Muscle of back (tissue), 11 donors: Measurements from ENCODE around the gene GID4. TPM values are rescaled to one million over a fixed set of nuclear protein-coding genes. Genes with fewer than 3 reads are reported as not detected.

ENCODE experiments used
- DNase-seq, 3 donors: peaks; one replicate each; pipeline versions ENCODE4 v3.0.0 to v3.0.0-alpha.2; 2013
- polyA plus RNA-seq, 10 donors: library from polyadenylated mRNA; unstranded; fragments of 120-200 nt; gene quantifications; one replicate each; pipeline ENCODE4 v1.2.1, GENCODE V29; 2013; ENCODE audit not compliant: insufficient read length in 10 of 10

The GID4 gene
- polyA plus RNA-seq, 10 donors, result 9.9 to 13.9 (median 11.5) TPM

- no peak for DNase-seq
These were observed 60.3 kb downstream of the GID4 start for GRCh38 chr17:18099516-18099915.

DNA sequence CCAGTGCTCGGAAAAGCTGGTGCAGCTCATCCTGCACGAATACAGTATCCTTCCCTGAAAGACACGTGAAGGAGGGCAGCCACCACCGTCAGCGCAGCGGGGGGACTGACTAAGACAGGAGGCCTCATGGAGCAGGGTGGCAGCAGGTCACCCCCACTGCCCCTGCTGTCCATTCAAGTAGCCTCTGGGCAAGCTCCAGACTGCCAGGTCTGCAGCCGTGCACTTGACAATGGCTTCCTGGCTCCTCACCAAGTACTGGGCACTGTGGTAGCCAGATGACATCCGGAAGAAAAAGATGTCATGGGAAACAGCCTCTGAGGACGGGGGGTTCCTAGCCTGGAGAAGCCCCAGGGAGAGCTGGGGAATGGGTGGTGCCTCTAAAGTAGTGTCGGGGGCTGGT lies 61.4 kb downstream of the GID4 start:
- no peak for DNase-seq

DNA sequence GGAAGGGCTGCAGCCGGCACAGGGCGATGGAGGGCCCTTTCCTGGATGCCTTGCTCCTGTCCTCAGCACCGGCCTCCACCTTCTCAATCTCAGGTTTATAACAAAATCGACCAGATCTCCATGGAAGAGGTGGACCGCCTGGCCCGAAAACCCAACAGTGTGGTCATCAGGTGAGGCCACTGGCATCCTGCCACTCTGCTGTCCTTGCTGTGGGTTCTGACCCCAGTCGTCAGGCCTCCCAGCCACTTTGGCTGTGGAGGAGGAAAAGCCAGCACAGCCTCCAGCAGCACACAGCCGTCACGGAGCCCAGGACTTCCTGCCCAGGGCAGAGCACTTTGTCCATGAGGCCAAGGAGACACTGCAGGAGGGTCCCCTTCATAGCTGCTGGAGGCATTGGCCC lies 62.6 kb downstream of the GID4 start:
- DNase-seq, result no peak

DNA sequence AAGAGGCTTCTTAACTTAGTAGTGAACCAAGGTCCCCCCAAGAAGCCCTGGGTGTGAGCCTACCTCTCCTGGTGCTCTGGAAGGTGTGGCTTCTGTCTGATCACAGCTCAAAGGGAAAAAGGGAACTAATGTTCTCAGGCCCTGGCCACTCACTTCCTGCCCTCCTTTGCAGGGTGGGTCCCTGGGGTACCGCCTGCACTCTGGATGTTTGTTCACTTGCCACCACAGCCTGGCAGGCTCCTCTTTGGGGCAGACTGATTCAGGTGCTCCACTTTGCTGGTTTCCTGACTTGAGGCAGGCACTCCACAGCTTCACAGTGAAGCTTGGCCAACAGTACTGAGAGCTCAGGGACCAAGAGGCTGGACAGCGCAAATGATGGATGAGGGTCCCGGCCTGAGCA lies 63.4 kb downstream of the GID4 start:
- DNase-seq, result no peak

GRCh38 chr17:18105027-18105426 lies 65.8 kb downstream of the GID4 start:
- DNase-seq, result no peak

GRCh38 chr17:18105595-18105994 lies 66.4 kb downstream of the GID4 start:
- no peak for DNase-seq

DNA sequence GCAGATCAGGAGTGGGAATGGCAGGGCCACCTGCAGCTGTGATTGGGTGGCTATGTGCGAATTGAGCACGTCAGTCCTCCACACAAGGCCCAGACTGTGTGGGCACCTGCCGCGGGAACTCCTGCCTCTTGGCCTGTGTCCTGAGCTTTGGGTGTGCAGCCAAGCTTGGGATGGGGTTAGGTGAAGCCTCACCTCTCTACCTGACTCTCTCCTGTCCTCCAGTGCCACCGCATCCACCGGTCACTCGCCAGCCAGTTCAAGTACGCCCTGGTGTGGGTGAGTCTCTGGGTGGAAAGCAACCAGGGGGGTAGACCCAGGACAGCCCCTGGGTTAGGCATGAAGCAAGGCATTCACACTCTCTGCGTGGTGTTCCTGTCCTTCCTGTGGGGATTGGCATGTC lies 67.0 kb downstream of the GID4 start:
- no peak for DNase-seq

- DNase-seq, result no peak
These were observed 68.0 kb downstream of the GID4 start for GRCh38 chr17:18107061-18107790.

GRCh38 chr17:18107971-18108370 lies 68.8 kb downstream of the GID4 start:
- no peak for DNase-seq

DNA sequence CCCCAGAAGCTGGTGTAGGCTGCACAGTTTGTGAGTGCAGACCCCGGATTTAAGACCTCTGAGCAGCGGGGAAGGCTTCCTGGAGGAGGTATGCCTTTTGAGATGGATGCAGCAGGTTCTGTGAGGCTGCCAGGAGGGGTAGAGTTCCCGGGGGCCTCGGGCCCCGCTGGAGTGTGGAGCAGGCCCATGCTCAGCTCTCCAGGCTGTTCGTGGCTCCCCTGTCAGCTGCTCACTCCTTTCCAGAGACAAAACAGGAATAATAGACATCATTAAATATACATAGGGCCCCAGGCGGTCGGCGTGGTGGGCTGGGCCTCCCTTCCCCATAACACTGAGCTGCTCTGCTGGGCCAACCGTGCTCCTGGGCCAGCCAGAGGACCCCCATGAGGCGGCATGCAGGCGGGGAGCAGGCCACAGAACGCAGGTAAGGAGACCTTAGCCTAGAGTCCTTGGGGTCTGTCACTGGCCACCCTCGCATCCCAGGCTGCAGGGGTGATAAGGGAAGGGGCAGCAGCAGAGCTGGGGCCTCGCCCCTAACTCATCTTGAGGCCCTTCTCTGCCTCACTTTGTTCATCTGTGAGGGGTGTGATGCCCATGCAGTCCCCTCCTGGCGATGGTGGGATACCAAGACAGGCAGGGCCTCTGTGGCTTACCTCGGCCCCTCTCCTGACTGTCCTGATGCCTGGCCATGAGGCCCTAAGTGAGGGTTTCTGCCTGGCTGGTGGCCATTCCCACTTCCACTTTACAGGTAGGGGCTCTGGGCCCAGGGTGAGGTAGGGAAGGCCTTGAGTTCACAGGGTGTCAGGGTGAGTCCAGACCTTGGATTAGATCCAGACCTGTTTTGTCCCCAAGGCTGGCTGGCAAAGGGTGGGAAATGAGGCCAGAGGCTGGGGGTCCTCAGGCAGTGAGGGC lies 69.4 kb downstream of the GID4 start, which contains the start of gene MYO15A:
Gene MYO15A, plus strand, starts transcription at position 356 of the 912 bp plus-strand sequence. CDS start 10,045 bp downstream, outside the sequence.
- DNase-seq, result no peak

DNA sequence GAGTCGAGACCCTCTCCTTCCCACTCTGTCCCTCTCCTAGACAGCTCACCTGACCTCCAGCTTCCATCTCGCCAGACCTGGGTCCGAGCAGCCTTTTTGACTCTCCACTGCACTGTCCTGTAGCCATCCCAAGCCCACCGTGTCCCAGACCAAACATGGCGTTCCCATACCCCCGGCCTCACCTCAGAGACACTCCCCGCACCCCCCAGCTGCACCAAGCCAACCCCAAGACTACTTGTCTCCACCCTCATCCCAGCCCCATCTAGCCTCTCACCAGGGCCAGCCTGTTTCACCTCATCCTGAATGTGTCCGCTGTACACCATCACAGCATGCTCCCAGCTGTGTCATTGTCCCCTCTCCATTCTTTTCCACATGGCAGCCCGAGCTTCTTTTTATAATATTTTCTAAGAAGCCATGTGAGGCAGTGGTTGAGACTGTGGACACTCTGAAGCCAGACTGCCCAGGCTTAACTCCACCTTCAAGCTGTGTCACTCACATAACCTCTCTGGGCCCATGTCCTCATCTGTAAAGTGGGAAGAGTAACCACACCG lies 70.8 kb downstream of the GID4 start:
- DNase-seq, result no peak

DNA sequence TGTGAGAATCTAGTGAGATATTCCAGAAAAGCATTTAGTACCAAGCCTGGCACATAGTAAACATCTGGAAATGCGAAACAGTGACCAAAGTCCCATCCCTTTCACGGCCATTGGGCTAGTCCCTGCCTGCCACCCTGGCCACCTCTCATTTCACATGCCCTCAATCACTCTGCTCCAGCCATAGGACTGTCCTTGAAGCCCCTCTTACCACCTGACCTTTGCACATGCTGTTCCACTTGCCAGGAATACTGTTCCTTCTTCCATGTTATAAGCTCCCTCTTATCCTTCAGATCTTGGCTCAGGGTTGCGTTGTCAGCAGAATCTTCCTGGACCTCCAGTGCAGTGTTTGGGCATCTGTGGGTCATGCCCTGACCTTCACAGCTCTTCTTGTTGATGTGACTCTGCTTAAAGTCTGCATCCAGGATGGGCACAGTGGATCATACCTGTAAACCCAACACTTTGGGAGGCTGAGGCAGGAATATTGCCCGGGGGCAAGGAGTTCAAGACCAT lies 71.5 kb downstream of the GID4 start:
- DNase-seq, result no peak

- DNase-seq, result no peak
These were observed 72.2 kb downstream of the GID4 start for GRCh38 chr17:18111330-18111971.

- no peak for DNase-seq
These were observed 76.3 kb downstream of the GID4 start for GRCh38 chr17:18115517-18115916.

GRCh38 chr17:18116078-18116477 lies 76.9 kb downstream of the GID4 start:
- no peak for DNase-seq

DNA sequence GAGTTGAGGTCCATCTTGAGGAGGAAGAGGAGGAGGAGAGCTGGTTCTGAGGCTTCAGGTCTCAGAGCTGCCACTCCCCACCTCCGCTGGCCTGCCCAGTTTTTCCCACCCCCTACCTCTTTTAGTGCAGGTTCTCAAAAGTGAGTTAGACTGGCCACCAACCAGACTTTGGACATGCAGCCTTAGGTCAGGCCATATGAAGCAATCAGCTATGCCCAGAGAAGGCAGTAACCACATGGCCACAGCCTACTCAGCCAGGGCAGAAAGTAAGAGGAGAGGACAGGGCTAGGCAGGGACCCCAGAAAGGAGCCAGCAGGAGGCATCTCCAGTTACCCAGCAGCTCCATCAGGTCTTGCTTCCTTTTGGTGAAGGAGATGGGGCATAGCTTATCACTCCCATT lies 78.3 kb downstream of the GID4 start:
- no peak for DNase-seq

Other genes starting within 250 kb of the GID4 start
- gene SREBF1, start 202.4 kb upstream of the GID4 start, polyA plus RNA-seq, result 10 to 100 TPM; 22.4 to 50.1 (median 33.4) TPM
- gene TOM1L2, start 67.0 kb upstream of the GID4 start, polyA plus RNA-seq, result 10 to 100 TPM; 25.2 to 43.2 (median 32.3) TPM
- 1 to 10 TPM; 3.0 to 7.4 (median 4.6) TPM for gene DRC3, start 66.5 kb upstream of the GID4 start, polyA plus RNA-seq
- 10 to 100 TPM; 13.5 to 19.9 (median 14.5) TPM for gene ATPAF2, start 240 bp upstream of the GID4 start, polyA plus RNA-seq
- gene DRG2, start 48.5 kb downstream of the GID4 start, polyA plus RNA-seq, result 10 to 100 TPM; 22.4 to 27.3 (median 23.9) TPM
- 1 to 10 TPM in 5 of 10 donors, under 1 TPM in 5; 0.72 to 2.0 (median 1.1) TPM for gene MYO15A, start 69.3 kb downstream of the GID4 start, polyA plus RNA-seq
- 10 to 100 TPM; 59.0 to 76.1 (median 67.5) TPM for gene ALKBH5, start 144.4 kb downstream of the GID4 start, polyA plus RNA-seq
- 10 to 100 TPM; 17.0 to 32.1 (median 23.0) TPM for gene LLGL1, start 186.2 kb downstream of the GID4 start, polyA plus RNA-seq
- gene FLII, start 219.3 kb downstream of the GID4 start, polyA plus RNA-seq, result 100 to 1,000 TPM; 139 to 177 (median 156) TPM
- 10 to 100 TPM in 6 of 10 donors, 1 to 10 TPM in 4; 8.7 to 13.8 (median 10.3) TPM for gene MIEF2, start 221.3 kb downstream of the GID4 start, polyA plus RNA-seq